ENCODE measurements around the gene KLHDC8B.
"Not testable (repeated sequence)": the region's sequence is repeated elsewhere in the genome, so short reads cannot be mapped to it uniquely, and the experiment has no call there.

The KLHDC8B gene

DNA sequence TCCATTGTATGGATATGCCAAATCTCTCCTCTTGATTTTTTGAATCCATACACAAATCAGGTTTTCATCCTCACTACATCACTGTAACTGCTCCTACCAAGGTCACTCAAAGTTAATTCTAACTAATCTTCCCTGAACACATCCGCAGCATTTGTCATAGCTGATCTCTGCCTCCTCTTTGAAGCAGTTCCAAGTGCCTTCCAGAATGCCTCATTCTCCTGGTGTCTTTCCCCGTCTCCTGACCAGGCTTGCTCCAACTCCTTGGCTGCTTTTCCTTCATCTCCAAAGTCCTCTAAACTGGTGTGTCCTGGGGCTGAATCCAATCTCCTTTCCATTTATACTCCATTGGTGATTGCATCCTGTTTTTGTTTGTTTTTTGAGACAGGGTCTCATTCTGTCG lies 26.8 kb downstream of the KLHDC8B start:
- DNase-seq, result no peak

DNA sequence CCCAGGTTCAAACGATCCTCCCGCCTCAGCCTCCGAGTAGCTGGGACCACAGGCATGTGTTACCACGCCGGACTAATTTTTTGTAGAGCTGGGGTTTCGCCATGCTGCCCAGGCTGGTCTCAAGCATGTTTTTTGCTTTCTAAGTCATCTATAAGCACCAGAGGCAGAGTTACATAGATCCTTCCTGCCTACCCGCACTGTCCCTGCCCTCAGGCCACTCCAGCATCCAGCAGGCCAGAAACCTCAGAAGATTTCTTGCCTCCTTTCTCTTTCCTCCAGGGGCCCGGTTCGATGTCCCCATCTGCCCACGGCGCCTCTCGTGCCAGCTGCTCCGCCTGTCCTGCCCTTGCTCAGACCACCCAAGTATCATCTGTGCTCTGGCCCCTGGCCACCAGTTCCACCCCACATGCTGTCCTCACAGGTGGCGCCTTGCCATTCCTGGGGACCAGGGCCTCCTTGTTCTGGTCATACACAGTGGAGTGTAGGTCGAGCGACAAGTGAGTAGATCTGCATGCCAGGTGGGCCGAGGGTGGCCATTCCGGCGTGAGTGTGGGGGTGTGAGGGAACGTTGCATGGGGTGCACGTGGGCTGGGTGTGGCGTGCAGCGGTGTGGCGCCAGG lies 27.3 kb downstream of the KLHDC8B start:
- DNase-seq, result no peak

DNA sequence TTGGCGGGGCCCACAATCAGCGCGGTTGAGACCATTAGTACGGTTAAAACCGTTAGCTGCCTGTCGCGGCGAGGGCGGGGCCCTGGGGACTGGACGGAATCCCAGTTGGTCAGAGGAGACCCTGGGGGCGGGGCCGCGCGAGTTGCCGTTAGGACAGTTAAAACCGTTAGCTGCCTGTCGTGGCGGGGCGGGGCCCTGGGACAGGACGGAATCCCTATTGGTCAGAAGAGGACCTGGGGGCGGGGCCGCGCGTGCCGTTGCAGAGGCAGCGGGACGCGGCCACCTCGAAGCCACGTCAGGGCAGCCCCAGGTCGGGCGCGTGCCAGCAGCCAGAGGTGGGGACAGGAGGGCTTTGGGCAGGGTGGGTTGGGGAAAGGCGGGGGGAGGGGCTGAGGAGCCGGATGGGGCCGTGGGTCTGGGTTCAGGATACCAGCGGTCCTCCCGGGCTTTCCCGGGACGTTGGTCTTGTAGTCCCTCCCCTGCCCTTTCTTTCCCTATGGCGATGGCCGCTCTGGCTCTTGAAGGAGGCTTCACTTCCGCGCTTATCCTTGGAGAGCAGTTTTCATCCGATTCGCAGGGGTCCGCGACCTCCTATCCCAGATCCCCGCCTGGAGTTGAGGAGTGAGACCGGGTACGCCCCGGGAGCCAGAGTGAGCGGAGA lies 28.0 kb downstream of the KLHDC8B start:
- DNase-seq, result peak; percentile 53

DNA sequence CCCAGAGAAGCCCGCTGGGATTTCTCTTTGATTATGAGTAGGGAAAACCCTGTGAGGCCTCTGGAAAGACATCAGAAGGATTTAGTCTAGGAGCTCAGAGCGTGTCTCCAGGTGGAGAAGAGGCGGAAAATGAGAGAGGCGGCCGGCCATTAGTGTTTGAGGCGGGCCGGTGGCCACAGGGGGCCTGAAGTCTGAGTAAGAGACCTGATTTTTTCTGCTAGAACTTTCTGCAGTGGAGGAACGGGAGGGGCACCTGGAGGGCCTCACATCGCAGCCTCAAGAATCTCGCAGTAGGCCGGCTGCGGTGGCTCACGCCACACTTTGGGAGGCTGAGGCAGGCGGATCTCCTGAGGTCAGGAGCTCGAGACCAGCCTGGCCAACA lies 28.5 kb downstream of the KLHDC8B start:
- DNase-seq, result no peak

DNA sequence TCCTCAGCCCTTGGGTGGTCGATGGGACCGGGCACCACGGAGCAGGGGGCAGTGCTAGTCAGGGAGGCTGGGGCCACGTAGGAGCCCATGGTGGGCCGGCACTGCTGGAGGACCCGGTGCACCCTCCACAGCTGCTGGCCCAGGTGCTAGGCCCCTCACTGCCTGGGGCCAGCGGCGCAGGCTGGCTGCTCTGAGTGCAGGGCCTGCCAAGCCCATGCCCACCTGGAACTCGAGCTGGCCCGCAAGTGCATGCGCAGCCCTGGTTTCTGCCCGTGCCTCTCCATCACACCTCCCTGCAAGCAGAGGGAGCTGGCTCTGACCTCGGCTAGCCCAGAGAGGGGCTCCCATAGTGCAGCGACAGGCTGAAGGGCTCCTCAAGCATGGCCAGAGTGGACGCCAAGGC lies 42.1 kb downstream of the KLHDC8B start:
- DNase-seq, result no peak

DNA sequence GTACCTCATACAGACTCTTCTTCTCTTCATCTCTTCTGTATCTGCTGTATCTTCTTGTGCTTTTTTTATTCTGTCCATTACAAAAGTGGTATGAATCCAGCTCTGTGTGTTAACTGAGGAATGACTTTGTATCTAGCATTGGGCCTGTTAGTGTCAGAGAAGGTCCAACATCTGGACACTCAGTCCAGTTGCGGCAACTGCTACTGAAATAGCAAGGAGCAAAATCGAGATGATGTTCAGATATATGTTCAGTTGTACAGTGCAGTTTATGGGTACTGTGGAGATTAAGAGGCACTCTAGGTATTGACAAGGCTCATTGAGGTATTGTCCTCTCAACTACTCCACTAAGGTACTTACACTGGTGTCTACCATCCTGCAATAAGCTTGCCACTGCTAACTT lies 42.6 kb downstream of the KLHDC8B start:
- no peak for DNase-seq

DNA sequence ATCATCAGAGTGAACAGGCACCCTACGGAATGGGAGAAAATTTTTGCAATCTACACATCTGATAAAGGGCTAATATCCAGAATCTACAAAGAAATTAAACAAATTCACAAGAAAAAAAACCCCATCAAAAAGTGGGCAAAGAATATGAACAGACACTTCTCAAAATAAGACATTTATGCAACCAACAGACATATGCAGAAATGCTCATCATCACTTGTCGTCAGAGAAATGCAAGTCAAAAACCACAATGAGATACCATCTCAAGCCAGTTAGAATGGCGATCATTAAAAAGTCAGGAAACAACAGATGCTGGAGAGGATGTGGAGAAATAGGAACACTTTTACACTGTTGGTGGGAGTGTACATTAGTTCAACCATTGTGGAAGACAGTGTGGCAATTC lies 45.3 kb downstream of the KLHDC8B start:
- DNase-seq, result not testable (repeated sequence)

DNA sequence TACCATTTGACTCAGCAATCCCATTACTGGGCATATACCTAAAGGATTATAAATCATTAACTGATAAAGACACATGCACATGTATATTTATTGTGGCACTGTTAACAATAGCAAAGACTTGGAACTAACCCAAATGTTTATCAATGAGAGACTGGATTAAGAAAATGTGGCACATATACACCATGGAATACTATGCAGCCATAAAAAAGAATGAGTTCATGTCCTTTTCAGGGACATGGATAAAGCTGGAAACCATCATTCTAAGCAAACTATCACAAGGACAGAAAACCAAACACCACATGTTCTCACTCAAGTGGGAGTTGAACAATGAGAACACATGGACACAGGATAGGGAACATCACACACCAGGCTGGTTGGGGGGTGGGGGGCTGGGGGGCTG lies 45.7 kb downstream of the KLHDC8B start:
- DNase-seq, result not testable (repeated sequence)

DNA sequence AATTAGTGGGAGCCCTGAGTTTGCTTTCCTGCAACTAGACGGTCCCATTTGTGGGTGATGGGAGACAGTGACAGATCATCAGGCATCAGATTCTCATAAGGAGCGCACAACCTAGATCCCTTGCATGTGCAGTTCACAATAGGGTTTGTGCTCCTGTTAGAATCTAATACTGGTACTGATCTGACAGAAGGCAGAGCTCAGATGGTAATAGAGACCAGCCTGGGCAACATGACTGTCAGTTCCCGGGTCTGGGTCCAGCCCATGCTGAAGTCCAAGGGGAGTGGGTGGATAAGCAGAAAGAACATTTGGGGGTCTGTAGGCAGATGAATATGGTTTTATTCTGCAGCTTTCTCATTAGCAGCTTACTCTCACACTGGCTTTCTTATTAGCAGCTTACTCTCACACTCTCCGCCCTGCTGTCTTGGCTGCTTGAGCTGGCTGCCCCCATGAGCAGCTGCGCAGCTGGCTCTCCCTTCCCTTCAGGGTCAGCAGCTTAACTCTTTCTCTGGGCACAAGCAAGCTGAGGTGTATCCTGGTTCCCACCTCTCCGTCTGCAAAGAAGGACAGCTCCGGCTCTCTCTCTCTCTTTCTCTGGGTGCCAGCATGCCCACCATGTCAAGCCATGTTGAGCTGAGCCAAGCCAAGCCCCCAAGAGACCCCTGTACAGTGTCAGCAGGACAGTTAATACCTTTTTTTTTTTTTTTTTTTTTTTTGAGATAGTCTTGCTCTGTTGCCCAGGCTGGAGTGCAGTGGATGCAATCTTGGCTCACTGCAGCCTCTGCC lies 46.5 kb downstream of the KLHDC8B start:
- DNase-seq, result no peak

DNA sequence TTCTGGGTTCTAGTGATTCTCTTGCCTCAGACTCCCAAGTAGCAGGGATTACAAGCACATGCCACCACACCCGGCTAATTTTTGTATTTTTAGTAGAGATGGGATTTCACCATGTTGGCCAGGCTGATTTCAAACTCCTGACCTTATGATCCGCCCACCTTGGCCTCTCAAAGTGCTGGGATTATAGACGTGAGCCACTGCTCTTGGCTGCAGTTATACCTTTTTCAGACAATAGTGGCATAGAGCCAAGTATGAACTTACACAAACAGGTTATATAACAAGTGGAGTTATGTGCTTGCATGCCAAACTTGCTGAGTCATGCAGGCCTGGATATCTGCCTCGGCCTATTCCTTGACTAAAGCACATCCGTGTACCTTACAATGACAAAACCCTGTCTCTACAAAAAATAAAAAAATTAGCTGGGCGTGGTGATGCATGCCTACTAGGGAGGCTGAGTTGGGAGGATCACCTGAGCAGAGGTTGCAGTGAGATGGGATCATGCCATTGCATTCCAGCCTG lies 47.1 kb downstream of the KLHDC8B start:
- DNase-seq, result not testable (repeated sequence)

DNA sequence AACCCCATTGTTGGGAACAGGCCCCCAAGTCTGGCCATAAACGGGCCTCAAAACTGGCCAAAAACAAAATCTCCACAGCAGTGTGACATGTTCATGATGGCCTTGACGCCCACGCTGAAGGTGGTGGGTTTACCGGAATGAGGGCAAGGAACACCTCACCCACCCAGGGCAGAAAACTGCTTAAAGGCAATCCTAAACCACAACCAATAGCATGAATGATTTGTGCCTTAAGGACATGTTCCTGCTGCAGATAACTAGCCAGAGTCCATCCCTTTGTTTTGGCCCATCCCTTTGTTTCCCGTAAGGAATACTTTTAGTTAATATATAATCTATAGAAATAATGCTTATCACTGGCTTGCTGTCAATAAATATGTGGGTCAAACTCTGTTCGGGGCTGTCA lies 47.7 kb downstream of the KLHDC8B start:
- no peak for DNase-seq

DNA sequence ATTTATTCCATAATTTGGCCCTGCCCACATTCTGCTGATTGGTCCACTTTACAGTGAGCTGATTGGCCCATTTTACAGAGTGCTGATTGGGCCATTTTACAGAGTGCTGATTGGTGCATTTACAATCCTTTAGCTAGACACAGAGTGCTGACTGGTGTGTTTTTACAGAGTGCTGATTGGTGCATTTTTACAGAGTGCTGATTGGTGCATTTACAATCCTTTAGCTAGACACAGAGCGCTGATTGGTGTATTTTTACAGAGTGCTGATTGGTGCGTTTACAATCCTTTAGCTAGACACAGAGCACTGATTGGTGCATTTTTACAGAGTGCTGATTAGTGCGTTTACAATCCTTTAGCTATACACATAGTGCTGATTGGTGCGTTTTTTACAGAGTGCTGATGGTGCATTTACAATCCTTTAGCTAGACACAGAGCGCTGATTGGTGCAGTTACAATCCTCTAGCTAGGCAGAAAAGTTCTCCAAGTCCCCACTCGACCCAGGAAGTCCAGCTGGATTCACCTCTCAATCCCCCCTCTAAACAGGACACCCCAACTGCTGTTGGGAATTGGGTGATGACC lies 49.7 kb downstream of the KLHDC8B start:
- DNase-seq, result not testable (repeated sequence)

DNA sequence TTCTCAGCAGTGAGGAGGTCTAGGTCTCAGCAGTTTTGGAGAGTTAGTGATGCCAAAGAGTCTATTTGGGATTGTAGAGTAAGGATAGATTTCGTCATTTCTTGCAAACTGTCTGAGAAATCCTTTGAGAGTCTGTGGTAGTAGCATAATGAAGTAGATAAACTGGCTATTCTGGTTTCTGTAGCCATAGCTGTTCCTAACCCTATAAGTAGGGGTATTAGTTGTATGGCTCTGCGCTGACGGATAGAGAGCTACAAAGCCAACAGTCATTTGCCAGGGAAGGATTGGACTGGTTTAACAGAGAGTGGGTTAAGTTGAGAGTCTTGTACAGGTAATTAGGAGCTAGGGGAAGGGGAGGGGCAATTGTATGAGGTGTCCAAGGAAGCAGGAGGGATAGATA lies 50.6 kb downstream of the KLHDC8B start:
- DNase-seq, result no peak
